Thyroid gland (tissue), 4 donors: ENCODE results near the gene TMEM238. TPM values are rescaled to one million over a fixed set of nuclear protein-coding genes. Genes with fewer than 3 reads are reported as not detected.
"Not testable (repeated sequence)": the region's sequence is repeated elsewhere in the genome, so short reads cannot be mapped to it uniquely, and the experiment has no call there.

ENCODE experiments used
- DNase-seq, 2 donors: peaks; one replicate each; pipeline ENCODE4 v3.0.0-alpha.2; 2019
- H3K27ac ChIP-seq, 3 donors: fragments of 200-600 bp; sonication (generic); 1 replicate in 2 of 3; 2 replicates in 1 of 3; pipeline ENCODE4 v1.5.1; 2016 to 2019; ENCODE audit warnings: mild to moderate bottlenecking in 1 of 3, moderate library complexity in 1 of 3
- H3K27me3 ChIP-seq: fragments of 200-600 bp; sonication (generic); one replicate; pipeline ENCODE4 v1.5.1; 2019
- H3K36me3 ChIP-seq, 2 donors: fragments of 200-600 bp; sonication (generic); one replicate each; pipeline ENCODE4 v1.5.1; 2016 to 2019
- H3K4me1 ChIP-seq, 2 donors: fragments of 200-600 bp; sonication (generic); one replicate each; pipeline ENCODE4 v1.5.1; 2017 to 2019
- H3K4me3 ChIP-seq, 3 donors: fragments of 200-600 bp; sonication (generic); replicated peaks in 1 of 3; 1 replicate in 2 of 3; 2 replicates in 1 of 3; pipeline ENCODE4 v1.5.1; 2016; ENCODE audit warnings: mild to moderate bottlenecking in 1 of 3
- H3K9me3 ChIP-seq: fragments of 200-600 bp; sonication (generic); one replicate; pipeline ENCODE4 v1.5.1; 2017
- POLR2A ChIP-seq, 2 donors: fragments of 450-650 bp; IDR thresholded peaks; one replicate each; pipeline ENCODE4 v1.6.1; 2017; ENCODE audit warnings: antibody characterized with exemption in 2 of 2, mild to moderate bottlenecking in 2 of 2, moderate library complexity in 1 of 2
- WGBS, 2 donors: methylation state at CpG; one replicate each; pipeline ENCODE4 v1.1.5; 2017; 5-methylcytosine and 5-hydroxymethylcytosine counted together
- intact Hi-C: fragments of 100-400 bp; cut with DNase I; formaldehyde crosslinking; loops from one replicate; pipeline ENCODE4 v1.15.1; 2023
- total RNA-seq, 4 donors: library from RNA; depleted of rRNA; stranded (reverse); fragments of >200 nt; gene quantifications; one replicate each; pipeline ENCODE4 v1.2.3, GENCODE V29; 2016
- TF ChIP-seq, protein P1 (sequence below), 6 experiments: fragments of 200-600 bp in 3 of 6; fragments of 450-650 bp in 3 of 6; sonication (generic) in 3 of 6; IDR thresholded peaks; one replicate each; pipeline ENCODE4 v1.5.1; 2016 to 2019; ENCODE audit warnings: antibody characterized with exemption in 6 of 6, mild to moderate bottlenecking in 2 of 6, inconsistent platforms in 1 of 6, moderate library complexity in 1 of 6

TMEM238 gene
- total RNA-seq, 4 donors from 2014 or later: 6.3 to 73.5 (median 31.2) TPM

DNA sequence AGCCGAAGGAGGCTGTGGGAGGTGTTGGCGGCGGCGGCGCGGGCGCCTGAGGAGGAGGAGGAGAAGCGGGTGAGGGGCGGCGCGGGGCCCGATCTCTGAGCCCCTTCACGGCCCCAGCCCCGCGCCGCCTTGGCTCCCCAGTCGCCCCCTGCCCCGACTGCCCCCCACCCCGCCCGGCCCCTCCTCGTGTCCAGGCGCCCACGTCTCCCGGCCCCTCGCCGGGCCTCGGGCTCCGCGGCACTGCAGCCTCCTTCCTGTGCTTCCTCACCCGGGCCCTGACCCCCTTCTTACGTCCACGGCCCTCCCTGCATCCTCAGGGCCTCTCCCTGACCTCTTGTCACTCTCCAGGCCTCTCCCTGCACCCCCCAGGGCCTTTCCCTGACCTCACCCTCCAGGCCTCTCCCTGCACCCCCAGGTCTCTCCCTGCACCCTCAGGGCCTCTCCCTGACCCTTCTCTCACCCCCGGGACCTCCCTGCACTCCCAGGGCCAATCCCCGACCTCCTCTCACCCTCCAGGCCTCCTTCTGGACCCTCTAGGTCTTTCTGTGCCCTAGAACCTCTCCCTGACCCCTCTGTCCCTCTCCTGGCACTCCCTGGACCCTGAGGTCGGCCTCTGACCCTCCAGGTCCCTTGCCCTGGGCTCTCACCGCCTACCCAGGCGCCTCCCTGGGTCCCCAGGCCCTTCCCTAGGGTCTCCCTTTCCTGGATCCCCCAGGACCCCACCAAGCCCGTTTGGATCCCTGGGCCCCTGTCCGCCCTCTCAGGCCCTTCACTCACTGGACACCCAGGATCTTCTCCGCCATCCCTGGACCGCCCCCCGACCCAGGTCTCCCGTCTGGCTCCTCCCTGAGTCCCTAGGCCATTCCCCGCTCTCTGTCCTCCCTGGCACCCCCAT lies 44.0 kb downstream of the TMEM238 start:
- TF ChIP-seq POLR2A (IDR thresholded peaks at IDR 0.05): peak in 1 of 2 donors; percentile 18
- TF ChIP-seq, protein P1, sequence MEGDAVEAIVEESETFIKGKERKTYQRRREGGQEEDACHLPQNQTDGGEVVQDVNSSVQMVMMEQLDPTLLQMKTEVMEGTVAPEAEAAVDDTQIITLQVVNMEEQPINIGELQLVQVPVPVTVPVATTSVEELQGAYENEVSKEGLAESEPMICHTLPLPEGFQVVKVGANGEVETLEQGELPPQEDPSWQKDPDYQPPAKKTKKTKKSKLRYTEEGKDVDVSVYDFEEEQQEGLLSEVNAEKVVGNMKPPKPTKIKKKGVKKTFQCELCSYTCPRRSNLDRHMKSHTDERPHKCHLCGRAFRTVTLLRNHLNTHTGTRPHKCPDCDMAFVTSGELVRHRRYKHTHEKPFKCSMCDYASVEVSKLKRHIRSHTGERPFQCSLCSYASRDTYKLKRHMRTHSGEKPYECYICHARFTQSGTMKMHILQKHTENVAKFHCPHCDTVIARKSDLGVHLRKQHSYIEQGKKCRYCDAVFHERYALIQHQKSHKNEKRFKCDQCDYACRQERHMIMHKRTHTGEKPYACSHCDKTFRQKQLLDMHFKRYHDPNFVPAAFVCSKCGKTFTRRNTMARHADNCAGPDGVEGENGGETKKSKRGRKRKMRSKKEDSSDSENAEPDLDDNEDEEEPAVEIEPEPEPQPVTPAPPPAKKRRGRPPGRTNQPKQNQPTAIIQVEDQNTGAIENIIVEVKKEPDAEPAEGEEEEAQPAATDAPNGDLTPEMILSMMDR (IDR thresholded peaks at IDR 0.05): peak in 1 of 6 experiments; percentile 2
- intact Hi-C loops: no loop called here
- Histone ChIP-seq H3K36me3 (peaks cover 6 to 9% of the 10 kb centered on the region in 2 donors), H3K9me3 (no peaks in the 10 kb centered on the region), H3K27ac (peak overlapping the region; percentile 9 to 83 (median 58)), H3K4me1 (peaks cover 14 to 22% of the 10 kb centered on the region in 2 donors), H3K4me3 (peak overlapping the region; percentile 52 to 61 (median 58)), H3K27me3 (no peaks in the 10 kb centered on the region)
- no peak for DNase-seq
- WGBS, 2 donors: 5 to 6% methylated on average over 24 to 38 of the region's 44 CpGs

DNA sequence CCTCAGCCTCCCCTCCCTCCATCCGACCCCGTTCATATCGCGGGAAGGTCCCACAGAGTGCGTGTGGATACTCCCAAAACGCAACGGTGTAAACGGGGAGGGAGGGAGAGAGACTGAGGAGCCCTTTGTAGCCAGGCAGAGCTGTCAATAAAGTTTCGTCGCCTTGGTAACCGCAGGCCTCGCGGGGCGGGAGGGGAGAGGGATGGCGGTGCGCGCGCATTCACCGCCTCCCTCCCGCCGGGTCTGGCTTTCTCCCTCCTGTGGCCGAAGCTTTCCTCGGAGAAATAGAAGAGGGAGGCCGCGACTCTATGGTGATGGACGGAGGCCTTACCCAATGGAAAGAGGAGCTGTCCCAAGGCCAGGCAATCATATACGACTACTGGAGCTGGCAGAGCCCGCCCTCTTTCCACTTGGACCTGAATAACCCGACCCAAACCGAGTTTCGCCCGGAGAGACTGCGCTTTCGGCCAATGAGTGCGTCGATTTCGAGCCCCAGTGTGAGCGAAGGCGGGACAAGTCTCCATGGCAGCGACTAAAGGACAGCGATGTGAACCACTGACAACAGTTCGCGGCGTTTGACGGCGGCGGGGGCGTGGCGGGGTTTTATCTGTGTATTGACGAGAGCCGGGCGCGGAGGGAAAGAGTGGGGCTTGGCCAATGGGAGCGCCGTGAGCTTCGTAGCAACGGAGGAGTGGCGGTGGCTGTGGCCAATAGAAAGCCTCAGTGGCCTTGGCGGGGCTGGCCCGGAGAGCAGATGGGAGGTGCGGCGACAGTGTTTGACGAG lies 44.8 kb downstream of the TMEM238 start, which contains the start of gene KMT5C:
TSS of gene KMT5C (plus strand) at position 772 of the 784 bp plus-strand sequence. CDS start 2,061 bp downstream, outside the sequence.
- DNase-seq: peak; percentile 100
- H3K27ac ChIP-seq: peak within 1 kb of the TSS; percentile 32 to 83 (median 66)
- peak within 1 kb of the TSS; percentile 52 to 61 (median 58) for H3K4me3 ChIP-seq
- H3K27me3 ChIP-seq: no peaks in the 10 kb centered on the region
- H3K4me1 ChIP-seq: peaks cover 14 to 22% of the 10 kb centered on the region in 2 donors
- peak in 1 of 2 donors; percentile 83 for TF ChIP-seq POLR2A (IDR thresholded peaks at IDR 0.05)
- TF ChIP-seq, protein P1 (IDR thresholded peaks at IDR 0.05): peak in 4 of 6 experiments; percentile 44 to 61 (median 52)
- no peaks in the 10 kb centered on the region for H3K9me3 ChIP-seq
- peaks cover 6 to 9% of the 10 kb centered on the region in 2 donors for H3K36me3 ChIP-seq
- intact Hi-C loops: no loop called here
- WGBS, 2 donors: 0% methylated on average over 38 to 53 of the region's 63 CpGs

DNA sequence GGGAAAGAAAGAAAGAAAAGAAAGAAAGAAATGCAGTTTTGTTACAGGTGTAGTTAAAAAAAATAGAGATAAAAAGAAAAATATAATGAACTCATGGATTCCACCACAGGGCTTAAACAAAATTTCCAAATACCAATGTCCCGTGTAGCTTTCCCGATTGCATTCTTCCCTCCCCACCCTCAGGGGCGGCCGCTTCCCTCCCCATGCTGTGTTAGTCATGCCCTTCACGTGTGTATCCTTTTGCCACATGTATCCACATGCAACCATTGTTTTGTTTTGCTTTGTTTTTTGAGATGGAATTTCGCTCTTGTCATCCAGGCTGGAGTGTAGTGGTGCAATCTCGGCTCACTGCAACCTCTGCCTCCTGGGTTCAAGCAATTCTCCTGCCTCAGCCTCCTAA lies 48.0 kb downstream of the TMEM238 start:
- DNase-seq: no peak
- intact Hi-C loops: no loop called here
- Histone ChIP-seq H3K27me3 (no peaks in the 10 kb centered on the region), H3K27ac (no peak overlapping the region), H3K4me3 (no peak overlapping the region), H3K4me1 (peaks cover 9 to 16% of the 10 kb centered on the region in 2 donors), H3K9me3 (no peaks in the 10 kb centered on the region), H3K36me3 (no peaks in the 10 kb centered on the region)
- no peak for TF ChIP-seq POLR2A (IDR thresholded peaks at IDR 0.05)
- TF ChIP-seq, protein P1 (IDR thresholded peaks at IDR 0.05): no peak
- WGBS, 2 donors: 72 to 77% methylated on average over 7 of the region's 7 CpGs

DNA sequence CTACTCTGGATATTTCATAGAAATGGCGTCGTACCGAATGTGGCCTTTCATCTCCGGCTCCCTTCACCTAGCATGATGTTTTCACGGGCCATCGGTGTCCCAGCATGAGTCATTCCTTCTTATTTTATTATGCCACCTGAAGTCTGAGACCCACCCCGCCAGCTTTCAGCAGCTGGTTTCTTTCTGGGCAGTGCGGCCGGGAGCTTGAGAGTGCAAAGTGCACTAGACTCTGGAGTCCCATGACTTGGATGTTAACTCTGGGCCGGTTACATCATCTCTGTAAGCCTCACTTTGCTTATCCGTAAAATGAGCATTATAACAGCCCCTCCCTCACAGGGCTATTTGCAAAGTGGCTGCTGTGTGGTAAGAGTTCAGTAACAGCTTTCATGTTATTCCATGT lies 50.2 kb downstream of the TMEM238 start:
- intact Hi-C loops: no loop called here

DNA sequence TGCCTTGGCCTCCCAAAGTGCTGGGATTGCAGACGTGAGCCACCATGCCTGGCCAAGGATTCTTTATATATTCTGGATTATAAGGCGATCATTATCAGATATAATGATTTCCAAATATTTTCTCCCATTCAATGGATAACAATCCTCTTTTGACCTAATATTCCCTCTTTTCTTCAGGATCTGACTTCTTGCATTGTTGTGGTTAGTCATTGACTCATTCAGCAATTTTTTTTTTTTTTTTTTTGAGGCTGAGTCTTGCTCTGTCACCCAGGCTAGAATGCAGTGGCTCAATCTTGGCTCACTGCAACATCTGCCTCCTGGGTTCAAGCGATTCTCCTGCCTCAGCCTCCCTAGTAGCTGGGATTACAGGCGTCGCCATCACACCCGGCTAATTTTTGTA lies 54.3 kb downstream of the TMEM238 start:
- DNase-seq, H3K27ac ChIP-seq, H3K27me3 ChIP-seq, H3K36me3 ChIP-seq, H3K4me3 ChIP-seq, H3K4me1 ChIP-seq, H3K9me3 ChIP-seq, intact Hi-C loops: not testable (repeated sequence)
- 94 to 96% methylated on average over 6 of the region's 6 CpGs for WGBS, 2 donors

More for the DNA sequence above, 50.2 kb downstream of the TMEM238 start:
- TF ChIP-seq, protein P1 (IDR thresholded peaks at IDR 0.05): no peak
- no peak for TF ChIP-seq POLR2A (IDR thresholded peaks at IDR 0.05)
- no peak overlapping the region for H3K4me3 ChIP-seq
- H3K36me3 ChIP-seq: no peaks in the 10 kb centered on the region
- 80 to 82% methylated on average over 11 of the region's 11 CpGs for WGBS, 2 donors
- no peaks in the 10 kb centered on the region for H3K27me3 ChIP-seq
- peaks cover 0 to 4% of the 10 kb centered on the region in 2 donors for H3K4me1 ChIP-seq
- DNase-seq: no peak
- H3K27ac ChIP-seq: no peak overlapping the region
- no peaks in the 10 kb centered on the region for H3K9me3 ChIP-seq
